ENCODE measurements around the gene OTUD5. TPM values are rescaled to one million over a fixed set of nuclear protein-coding genes. Genes with fewer than 3 reads are reported as not detected.
"Not testable (repeated sequence)": the region's sequence is repeated elsewhere in the genome, so short reads cannot be mapped to it uniquely, and the experiment has no call there.

The OTUD5 gene
- total RNA-seq, 1 donor from 2014 or later = 44.7 TPM

DNA sequence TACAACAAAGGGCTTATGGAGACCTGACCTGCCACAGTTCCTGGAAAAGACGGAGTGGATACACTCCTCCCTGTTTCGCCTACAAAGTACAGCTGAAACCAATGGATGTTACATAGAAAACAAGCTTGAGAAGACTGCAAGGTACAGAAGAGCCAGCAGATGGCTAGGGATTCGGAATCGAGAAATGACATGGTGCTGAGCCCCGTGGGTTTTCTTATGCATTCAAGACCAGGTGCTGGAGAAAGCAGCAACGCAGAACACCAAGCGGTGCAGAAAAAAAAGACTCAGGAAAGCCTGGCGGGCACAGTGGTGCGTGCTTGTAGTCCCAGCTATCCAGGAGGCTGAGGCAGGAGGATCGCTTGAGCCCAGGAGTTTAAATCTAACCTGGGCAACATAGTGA is 73.7 kb downstream of the OTUD5 start:
- Histone ChIP-seq H3K4me3 (no peak overlapping the region), H3K36me3 (no peaks in the 10 kb centered on the region), H3K27ac (no peak overlapping the region), H3K27me3 (no peaks in the 10 kb centered on the region), H3K9me3 (no peaks in the 10 kb centered on the region), H3K4me1 (no peaks in the 10 kb centered on the region)
- intact Hi-C loops (cut with DNase I) = no loop called here
- TF ChIP-seq, protein P1, sequence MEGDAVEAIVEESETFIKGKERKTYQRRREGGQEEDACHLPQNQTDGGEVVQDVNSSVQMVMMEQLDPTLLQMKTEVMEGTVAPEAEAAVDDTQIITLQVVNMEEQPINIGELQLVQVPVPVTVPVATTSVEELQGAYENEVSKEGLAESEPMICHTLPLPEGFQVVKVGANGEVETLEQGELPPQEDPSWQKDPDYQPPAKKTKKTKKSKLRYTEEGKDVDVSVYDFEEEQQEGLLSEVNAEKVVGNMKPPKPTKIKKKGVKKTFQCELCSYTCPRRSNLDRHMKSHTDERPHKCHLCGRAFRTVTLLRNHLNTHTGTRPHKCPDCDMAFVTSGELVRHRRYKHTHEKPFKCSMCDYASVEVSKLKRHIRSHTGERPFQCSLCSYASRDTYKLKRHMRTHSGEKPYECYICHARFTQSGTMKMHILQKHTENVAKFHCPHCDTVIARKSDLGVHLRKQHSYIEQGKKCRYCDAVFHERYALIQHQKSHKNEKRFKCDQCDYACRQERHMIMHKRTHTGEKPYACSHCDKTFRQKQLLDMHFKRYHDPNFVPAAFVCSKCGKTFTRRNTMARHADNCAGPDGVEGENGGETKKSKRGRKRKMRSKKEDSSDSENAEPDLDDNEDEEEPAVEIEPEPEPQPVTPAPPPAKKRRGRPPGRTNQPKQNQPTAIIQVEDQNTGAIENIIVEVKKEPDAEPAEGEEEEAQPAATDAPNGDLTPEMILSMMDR (IDR thresholded peaks at IDR 0.05) = no peak
- TF ChIP-seq POLR2A (IDR thresholded peaks at IDR 0.05) (no peak), POLR2AphosphoS5 (IDR thresholded peaks at IDR 0.05; ENCODE audit: insufficient read depth in 1 of 2, low read depth in 1 of 2) (no peak)
- no peak for DNase-seq (ENCODE audit: extremely low spot score in 2 of 2)

DNA sequence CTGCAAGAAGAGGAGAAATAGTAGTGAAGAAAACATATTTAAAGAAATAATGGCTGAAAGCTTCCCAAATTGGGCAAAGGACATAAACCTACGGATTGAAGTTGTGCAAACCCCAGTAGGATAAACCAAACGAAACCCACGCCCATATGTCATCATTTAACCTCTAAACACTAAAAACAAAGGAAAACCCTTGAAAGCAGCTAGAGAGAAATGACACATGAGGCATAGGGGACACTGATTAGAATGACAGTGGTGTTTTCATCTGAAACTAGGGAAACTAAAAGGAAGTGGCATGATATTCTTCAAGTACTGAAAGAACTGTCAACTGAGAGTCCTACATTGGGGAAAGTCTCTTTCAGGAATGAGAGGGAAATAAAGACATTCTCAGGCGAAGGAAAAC is 80.5 kb downstream of the OTUD5 start:
- not testable (repeated sequence) for H3K36me3 ChIP-seq

More for the DNA sequence above, 80.5 kb downstream of the OTUD5 start:
- DNase-seq (ENCODE audit: extremely low spot score in 2 of 2); H3K27me3 ChIP-seq; intact Hi-C loops (cut with DNase I); H3K27ac ChIP-seq; H3K9me3 ChIP-seq; H3K4me3 ChIP-seq; H3K4me1 ChIP-seq: not testable (repeated sequence)

Small RNA genes lying within 50 kb of the gene (small RNA-seq; reads per million reads assigned to genes)
- not detected for gene RNU6-722P

Other genes with a start within 250 kb of the OTUD5 start
- gene GLOD5, start 195.9 kb downstream of the OTUD5 start, total RNA-seq = not detected
- gene GATA1, start 171.0 kb downstream of the OTUD5 start, total RNA-seq = 1.2 TPM
- gene HDAC6, start 155.5 kb downstream of the OTUD5 start, total RNA-seq = 67.8 TPM
- not detected for gene ERAS, start 131.1 kb downstream of the OTUD5 start, total RNA-seq
- gene PCSK1N, start 122.0 kb downstream of the OTUD5 start, total RNA-seq = 15.0 TPM
- gene TIMM17B, start 59.8 kb downstream of the OTUD5 start, total RNA-seq = 43.5 TPM
- 67.5 TPM for gene PQBP1, start 59.7 kb downstream of the OTUD5 start, total RNA-seq
- gene SLC35A2, start 46.0 kb downstream of the OTUD5 start, total RNA-seq = 7.1 TPM
- gene PIM2, start 38.6 kb downstream of the OTUD5 start, total RNA-seq = 11.5 TPM
- 2.0 TPM for gene KCND1, start 14.2 kb upstream of the OTUD5 start, total RNA-seq
- gene GRIPAP1, start 44.7 kb upstream of the OTUD5 start, total RNA-seq = 27.5 TPM
- gene TFE3, start 85.8 kb upstream of the OTUD5 start, total RNA-seq = 87.4 TPM
- 8.6 TPM for gene CCDC120, start 101.4 kb upstream of the OTUD5 start, total RNA-seq
- 24.1 TPM for gene PRAF2, start 116.4 kb upstream of the OTUD5 start, total RNA-seq
- gene WDR45, start 122.3 kb upstream of the OTUD5 start, total RNA-seq = 72.7 TPM
- 17.7 TPM for gene GPKOW, start 166.1 kb upstream of the OTUD5 start, total RNA-seq
- 2.2 TPM for gene MAGIX, start 205.2 kb upstream of the OTUD5 start, total RNA-seq
- 81.3 TPM for gene PLP2, start 214.3 kb upstream of the OTUD5 start, total RNA-seq
- 26.5 TPM for gene PRICKLE3, start 228.8 kb upstream of the OTUD5 start, total RNA-seq
- gene SYP, start 242.6 kb upstream of the OTUD5 start, total RNA-seq = 11.0 TPM